ENCODE measurements around the gene ACTR10.

The ACTR10 gene

GRCh38 chr14:58199726-58200479 is at the start of gene ACTR10:
TSS of gene ACTR10 (plus strand) at chr14:58200149. CDS start at chr14:58200218, 69 bp downstream.
- FAIRE-seq: no peak

GRCh38 chr14:58150243-58150805 is 49.6 kb upstream of the ACTR10 start:
- FAIRE-seq: no peak

GRCh38 chr14:58151133-58152013 is 48.6 kb upstream of the ACTR10 start:
- FAIRE-seq: no peak

GRCh38 chr14:58152014-58152857 is 47.7 kb upstream of the ACTR10 start, which contains the start of gene ARMH4:
TSS of gene ARMH4 (minus strand) at chr14:58152213. CDS start at chr14:58139358, 12,855 bp downstream.
- no peak for FAIRE-seq

- no peak for FAIRE-seq
Observed at GRCh38 chr14:58160561-58160960, 39.4 kb upstream of the ACTR10 start.

GRCh38 chr14:58166005-58166983 is 33.7 kb upstream of the ACTR10 start:
- FAIRE-seq: no peak

GRCh38 chr14:58167057-58167456 is 32.9 kb upstream of the ACTR10 start:
- no peak for FAIRE-seq

- no peak for FAIRE-seq
Observed at GRCh38 chr14:58167891-58168290, 32.1 kb upstream of the ACTR10 start.

- FAIRE-seq: no peak
Observed at GRCh38 chr14:58171090-58171489, 28.9 kb upstream of the ACTR10 start.

GRCh38 chr14:58177125-58177524 is 22.8 kb upstream of the ACTR10 start:
- no peak for FAIRE-seq

- no peak for FAIRE-seq
Observed at GRCh38 chr14:58189176-58189575, 10.8 kb upstream of the ACTR10 start.

- FAIRE-seq: no peak
Observed at GRCh38 chr14:58191763-58192601, 8.0 kb upstream of the ACTR10 start.

- peak; percentile 51 for FAIRE-seq
Observed at GRCh38 chr14:58193542-58193941, 6.4 kb upstream of the ACTR10 start.

GRCh38 chr14:58196198-58196597 is 3.8 kb upstream of the ACTR10 start:
- no peak for FAIRE-seq

GRCh38 chr14:58198086-58198485 is 1.9 kb upstream of the ACTR10 start:
- no peak for FAIRE-seq

GRCh38 chr14:58200480-58200841 is 512 bp downstream of the ACTR10 start:
- FAIRE-seq: no peak

GRCh38 chr14:58200846-58201245 is 897 bp downstream of the ACTR10 start:
- FAIRE-seq: no peak

- FAIRE-seq: no peak
Observed at GRCh38 chr14:58213176-58213575, 13.2 kb downstream of the ACTR10 start.

GRCh38 chr14:58215191-58215914 is 15.4 kb downstream of the ACTR10 start:
- no peak for FAIRE-seq

GRCh38 chr14:58216544-58216943 is 16.6 kb downstream of the ACTR10 start:
- FAIRE-seq: no peak

Measured in endometrium (tissue), 2 donors.